Endothelial cell of umbilical vein (primary cell): ENCODE data around the gene CNP. TPM values are rescaled to one million over a fixed set of nuclear protein-coding genes. Genes with fewer than 3 reads are reported as not detected.

Source experiments
- BruUV-seq: library from RNA; stranded (reverse); fragments of 400-500 nt; replicated peaks from 2 replicates; lab custom pipeline; 2021; lab: Mats Ljungman, UMichigan
- CTCF ChIA-PET: fragments of 300-600, 350-600 bp; sonication (Branson Sonifier 250); formaldehyde crosslinking; loops from one replicate; lab custom pipeline; 2021; ENCODE audit warnings: antibody characterized with exemption, inconsistent platforms; lab: Charles Lee
- POLR2A ChIA-PET: fragments of 300-600, 350-600 bp; sonication (Branson Sonifier 250); formaldehyde crosslinking; loops from one replicate; lab custom pipeline; 2021; ENCODE audit warnings: antibody characterized with exemption, inconsistent platforms; lab: Charles Lee
- DNase-seq: peaks from one replicate; pipeline ENCODE4 v3.0.0-alpha.2; 2011; ENCODE audit warnings: low read depth, low spot score
- FAIRE-seq: peaks from 2 replicates; lab custom pipeline; 2011; peaks lifted over from hg19 to GRCh38; lab: Jason Lieb, UNC
- H2AFZ ChIP-seq: 2 replicates; pipeline ENCODE4 v1.6.0; 2012; ENCODE audit warnings: low read depth, low read length, control low read depth, inconsistent platforms
- H3K27ac ChIP-seq: 2 replicates; pipeline ENCODE4 v1.5.1; 2011; ENCODE audit warnings: low read depth, mild to moderate bottlenecking, control low read depth, low read length, moderate library complexity; ENCODE audit not compliant: insufficient read depth
- H3K27me3 ChIP-seq, 2 experiments: 2 replicates each; pipeline versions ENCODE4 v1.6.0 to v1.6.1; 2011; ENCODE audit warnings: low read length in 2 of 2, mixed read lengths in 1 of 2; ENCODE audit not compliant: control insufficient read depth in 2 of 2, insufficient read depth in 2 of 2
- H3K36me3 ChIP-seq, 2 experiments: 2 replicates in 1 of 2; 3 replicates in 1 of 2; pipeline ENCODE4 v1.5.1; 2011; ENCODE audit warnings: low read length in 2 of 2, mild to moderate bottlenecking in 1 of 2, moderate library complexity in 1 of 2; ENCODE audit not compliant: control insufficient read depth in 2 of 2, insufficient read depth in 2 of 2; ENCODE audit errors: extremely low read depth in 1 of 2
- H3K4me1 ChIP-seq: 3 replicates; pipeline ENCODE4 v1.5.1; 2011; ENCODE audit warnings: mild to moderate bottlenecking, low read length; ENCODE audit not compliant: control insufficient read depth, insufficient read depth; ENCODE audit errors: extremely low read depth
- H3K4me2 ChIP-seq: 2 replicates; pipeline ENCODE4 v1.6.1; 2011; ENCODE audit warnings: low read length, control low read depth, mixed read lengths; ENCODE audit not compliant: insufficient read depth
- H3K4me3 ChIP-seq, 3 experiments: fragments of 200-600 bp in 1 of 3; sonication (generic), shearing (Covaris generic) in 1 of 3; replicated peaks in 1 of 3; 2 replicates each; pipeline ENCODE4 v1.5.1; 2011 to 2016; ENCODE audit warnings: control low read depth in 3 of 3, low read length in 3 of 3, mild to moderate bottlenecking in 2 of 3, inconsistent platforms in 1 of 3, low read depth in 1 of 3, moderate library complexity in 1 of 3; ENCODE audit not compliant: insufficient read depth in 1 of 3
- H3K79me2 ChIP-seq: 2 replicates; pipeline ENCODE4 v1.6.0; 2012; ENCODE audit warnings: low read length, inconsistent platforms; ENCODE audit not compliant: control insufficient read depth, insufficient read depth
- H3K9ac ChIP-seq: replicated peaks from 2 replicates; pipeline ENCODE3; 2011; ENCODE audit warnings: low read length, control low read depth; ENCODE audit not compliant: insufficient read depth; ENCODE audit errors: extremely low read depth
- H3K9me1 ChIP-seq: replicated peaks from 3 replicates; pipeline ENCODE4 v1.6.0; 2011; ENCODE audit warnings: mild to moderate bottlenecking, low read length; ENCODE audit not compliant: control insufficient read depth, insufficient read depth; ENCODE audit errors: extremely low read depth
- H3K9me3 ChIP-seq: replicated peaks from 2 replicates; pipeline ENCODE4 v1.5.1; 2012; ENCODE audit warnings: low read length, inconsistent platforms; ENCODE audit not compliant: control insufficient read depth, insufficient read depth
- H4K20me1 ChIP-seq: replicated peaks from 2 replicates; pipeline ENCODE3; 2011; ENCODE audit warnings: mild to moderate bottlenecking, low read length; ENCODE audit not compliant: control insufficient read depth, insufficient read depth; ENCODE audit errors: extremely low read depth
- CTCF ChIP-seq, 2 donors: IDR thresholded peaks; 1 replicate in 1 of 2; 2 replicates in 1 of 2; pipeline ENCODE4 v1.5.1; 2011; ENCODE audit warnings: low read length in 2 of 2, mild to moderate bottlenecking in 2 of 2, moderate library complexity in 2 of 2, control low read depth in 1 of 2, inconsistent platforms in 1 of 2, low read depth in 1 of 2; ENCODE audit not compliant: insufficient read depth in 1 of 2; ENCODE audit errors: extremely low read depth in 1 of 2
- EZH2 ChIP-seq: IDR thresholded peaks from 2 replicates; pipeline ENCODE4 v1.6.1; 2012; ENCODE audit warnings: borderline replicate concordance, low read depth, mild to moderate bottlenecking, moderate library complexity, low read length, inconsistent platforms; ENCODE audit not compliant: severe bottlenecking
- FOS ChIP-seq: IDR thresholded peaks from 2 replicates; pipeline ENCODE4 v1.6.1; 2011; ENCODE audit warnings: mild to moderate bottlenecking, low read length, moderate library complexity, borderline replicate concordance; ENCODE audit not compliant: insufficient read depth
- GATA2 ChIP-seq: IDR thresholded peaks from 2 replicates; pipeline ENCODE4 v1.7.0; 2011; ENCODE audit warnings: low read depth, mild to moderate bottlenecking, moderate library complexity, mixed read lengths, low read length; ENCODE audit not compliant: insufficient read length, insufficient read depth
- JUN ChIP-seq: IDR thresholded peaks from 2 replicates; pipeline ENCODE4 v1.6.1; 2011; ENCODE audit warnings: borderline replicate concordance, low read depth; ENCODE audit not compliant: insufficient read length, insufficient read depth
- MAX ChIP-seq: IDR thresholded peaks from 2 replicates; pipeline ENCODE4 v1.6.1; 2011; ENCODE audit not compliant: insufficient read depth, insufficient read length
- MYC ChIP-seq: IDR thresholded peaks from one replicate; pipeline ENCODE4 v1.6.1; 2011; ENCODE audit warnings: mild to moderate bottlenecking, low read depth, low read length
- POLR2A ChIP-seq: IDR thresholded peaks from 2 replicates; pipeline ENCODE4 v1.6.1; 2012; ENCODE audit warnings: low read depth, mild to moderate bottlenecking, control low read depth, low read length
- POLR2AphosphoS5 ChIP-seq: IDR thresholded peaks from 2 replicates; pipeline ENCODE4 v1.6.1; 2012; ENCODE audit warnings: low read depth, mild to moderate bottlenecking, control low read depth, low read length, moderate library complexity; ENCODE audit not compliant: insufficient read depth
- dilution Hi-C: fragments of 300-500 bp; cut with MboI; formaldehyde crosslinking; loops from one replicate; pipeline ENCODE4 v1.15.0; 2019; ENCODE audit warnings: low sequenced_read_pairs; ENCODE audit not compliant: extremely low pct_ligation_motif_present
- intact Hi-C: fragments of 100-400 bp; cut with micrococcal nuclease; formaldehyde crosslinking; loops from one replicate; pipeline ENCODE4 v1.10.0; 2022
- polyA plus RNA-seq, 4 experiments: library from polyadenylated mRNA; depleted of rRNA in 3 of 4; stranded (reverse) in 3 of 4; unstranded in 1 of 4; fragments of >200 nt; gene quantifications; 2 replicates each; pipeline versions ENCODE4 v1.2.1 to v1.2.3, GENCODE V29; 2011 to 2012; ENCODE audit warnings: missing spikeins in 1 of 4
- total RNA-seq: library from RNA; stranded (reverse); gene quantifications from 2 replicates; pipeline ENCODE4 v1.2.3, GENCODE V29; 2021

Gene CNP
- total and polyA plus RNA-seq, 2 donors (not counting 3 experiments of a cell fraction or from before 2014, with no cell fraction given) = 49.4 to 84.9 TPM

DNA sequence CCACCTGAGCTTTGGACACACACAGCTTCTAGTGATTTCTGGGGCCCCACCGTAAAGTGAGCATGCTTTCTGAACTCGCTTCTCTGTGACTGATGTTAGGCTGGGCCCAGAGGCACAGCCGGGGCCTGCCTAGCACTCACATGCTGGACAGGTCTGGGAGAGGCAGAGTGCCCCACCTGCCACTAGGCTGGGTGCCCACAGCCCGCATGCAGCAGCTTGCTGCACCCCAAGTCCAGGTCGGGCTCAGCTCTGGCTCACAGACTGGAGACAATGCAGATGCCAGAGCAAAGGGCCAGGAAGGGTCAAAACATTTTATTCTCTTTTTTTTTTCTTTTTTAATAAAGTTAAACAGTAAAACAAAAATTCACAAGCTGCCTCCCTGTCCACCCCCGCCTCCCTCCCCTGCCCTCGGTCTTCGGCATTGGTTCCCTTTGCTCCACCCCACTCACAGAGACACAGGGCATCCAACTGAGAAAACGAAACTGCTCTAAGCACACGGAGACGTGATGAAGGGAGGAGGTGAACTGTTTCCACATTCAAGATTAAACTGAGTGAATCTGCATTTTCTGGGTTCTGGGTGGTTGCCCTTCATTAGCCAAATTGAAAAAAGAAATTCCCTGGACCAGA lies 9.7 kb downstream of the CNP start:
- peaks cover 13 to 63% of the 10 kb centered on the region in 2 experiments for H3K36me3 ChIP-seq
- ChIA-PET POLR2A (no interaction called here), CTCF (interaction anchor here (1.2 to 2.0 kb wide), 5 partner anchors 10 to 27 kb away, joined by 3 to 8 read pairs (median 5); partner anchors contain the start of gene CNP)
- TSS peak; percentile 49 for BruUV-seq
- no peaks in the 10 kb centered on the region for H4K20me1 ChIP-seq
- H3K27me3 ChIP-seq = no peaks in the 10 kb centered on the region
- H2AFZ ChIP-seq = no peak overlapping the region
- no peaks in the 10 kb centered on the region for H3K4me1 ChIP-seq
- no peaks in the 10 kb centered on the region for H3K9me3 ChIP-seq
- no peaks in the 10 kb centered on the region for H3K9me1 ChIP-seq
- H3K27ac ChIP-seq = no peak overlapping the region
- no peak overlapping the region for H3K9ac ChIP-seq
- no peak for DNase-seq
- intact Hi-C loops (no loop called here), dilution Hi-C loops (no loop called here)
- no peak for FAIRE-seq
- no peak overlapping the region for H3K4me2 ChIP-seq
- TF ChIP-seq MAX = no peak
- TF ChIP-seq JUN = no peak
- TF ChIP-seq POLR2AphosphoS5 = no peak
- no peak for TF ChIP-seq POLR2A
- TF ChIP-seq CTCF (IDR thresholded peaks at IDR 0.05; ENCODE audit: extremely low read depth in 1 of 2, insufficient read depth in 1 of 2, low read depth in 1 of 2, low read length in 2 of 2) = no peak
- TF ChIP-seq GATA2 = no peak
- no peak for TF ChIP-seq FOS
- no peak for TF ChIP-seq EZH2
- no peak for TF ChIP-seq MYC
- no peak overlapping the region for H3K4me3 ChIP-seq
- no peaks in the 10 kb centered on the region for H3K79me2 ChIP-seq
